Panc1 (cell line): ENCODE data around the gene SFI1. TPM values are rescaled to one million over a fixed set of nuclear protein-coding genes. Genes with fewer than 3 reads are reported as not detected.

ENCODE experiments used
- ATAC-seq: fragments of 200-7000 bp; cut with Tn5 transposase; 2 replicates; pipeline ENCODE4 v1.9.1; 2020; ENCODE audit warnings: mild to moderate bottlenecking, moderate library complexity
- BruUV-seq: library from RNA; stranded (reverse); fragments of 400-500 nt; replicated peaks from 2 replicates; lab custom pipeline; 2021; lab: Mats Ljungman, UMichigan
- CTCF ChIA-PET: fragments of 300-600 bp; sonication (Branson Sonifier 250); formaldehyde crosslinking; loops from one replicate; lab custom pipeline; 2022; ENCODE audit warnings: antibody characterized with exemption; lab: Charles Lee
- POLR2A ChIA-PET: fragments of 300-600 bp; sonication (Branson Sonifier 250); formaldehyde crosslinking; loops from one replicate; lab custom pipeline; 2022; ENCODE audit warnings: antibody characterized with exemption; lab: Charles Lee
- DNase-seq: peaks from one replicate; pipeline ENCODE4 v3.0.0-alpha.2; 2010; ENCODE audit warnings: low read depth, low spot score
- H3K27ac ChIP-seq: 2 replicates; pipeline ENCODE4 v1.5.1; 2011; ENCODE audit warnings: mild to moderate bottlenecking, low read length, inconsistent platforms
- H3K27me3 ChIP-seq: fragments of 200-500 bp; sonication (Bioruptor generic); 2 replicates; pipeline ENCODE4 v1.6.0; 2014; ENCODE audit warnings: low read length, inconsistent platforms; ENCODE audit not compliant: control insufficient read depth, insufficient read depth
- H3K36me3 ChIP-seq: fragments of 200-500 bp; sonication (Bioruptor generic); 2 replicates; pipeline ENCODE4 v1.5.1; 2014; ENCODE audit warnings: inconsistent platforms, mild to moderate bottlenecking, low read length, moderate library complexity; ENCODE audit not compliant: control insufficient read depth, insufficient read depth
- H3K4me1 ChIP-seq: 2 replicates; pipeline ENCODE4 v1.5.1; 2011; ENCODE audit warnings: inconsistent platforms, mild to moderate bottlenecking, low read length, moderate library complexity; ENCODE audit not compliant: control insufficient read depth, insufficient read depth
- H3K4me3 ChIP-seq, 2 experiments: 2 replicates each; pipeline ENCODE4 v1.5.1; 2011 to 2012; ENCODE audit warnings: low read depth in 2 of 2, low read length in 2 of 2, mild to moderate bottlenecking in 2 of 2, inconsistent platforms in 1 of 2, moderate library complexity in 1 of 2
- H3K9me3 ChIP-seq: fragments of 200-500 bp; sonication (Bioruptor generic); 2 replicates; pipeline ENCODE4 v1.5.1; 2014; ENCODE audit warnings: low read depth, mild to moderate bottlenecking, inconsistent platforms, low read length, moderate library complexity; ENCODE audit not compliant: control insufficient read depth, insufficient read depth
- CTCF ChIP-seq: fragments of 450-650 bp; IDR thresholded peaks from 2 replicates; pipeline ENCODE4 v1.5.1; 2017; ENCODE audit warnings: mild to moderate bottlenecking
- POLR2AphosphoS5 ChIP-seq: IDR thresholded peaks from 2 replicates; pipeline ENCODE4 v1.6.1; 2012; ENCODE audit warnings: mild to moderate bottlenecking, low read depth, low read length, moderate library complexity
- REST ChIP-seq, 2 experiments: IDR thresholded peaks; 2 replicates each; pipeline ENCODE4 v1.6.1; 2011 to 2012; ENCODE audit warnings: low read depth in 2 of 2, control low read depth in 1 of 2, low read length in 1 of 2, mild to moderate bottlenecking in 1 of 2, moderate library complexity in 1 of 2; ENCODE audit not compliant: insufficient read depth in 1 of 2
- SIN3A ChIP-seq: IDR thresholded peaks from 2 replicates; pipeline ENCODE4 v1.6.1; 2012; ENCODE audit warnings: low read depth, mild to moderate bottlenecking, low read length, moderate library complexity, borderline replicate concordance; ENCODE audit not compliant: insufficient read depth
- TCF7L2 ChIP-seq: IDR thresholded peaks from 2 replicates; pipeline ENCODE4 v1.6.1; 2011; ENCODE audit warnings: mild to moderate bottlenecking, low read depth, low read length, inconsistent platforms
- in situ Hi-C: cut with HindIII; loops from 2 replicates; pipeline ENCODE4 v1.10.0; 2016; ENCODE audit warnings: low sequenced_read_pairs, low pct_unique_long_range_greater_than_20kb
- intact Hi-C: fragments of 100-400 bp; cut with micrococcal nuclease; formaldehyde crosslinking; loops from one replicate; pipeline ENCODE4 v1.10.0; 2022; ENCODE audit not compliant: unreplicated experiment
- total RNA-seq: library from RNA; stranded (reverse); gene quantifications from one replicate; pipeline ENCODE4 v1.2.1, GENCODE V29; 2021; ENCODE audit not compliant: unreplicated experiment

Gene SFI1
- total RNA-seq, 1 experiment from 2014 or later = 29.9 TPM

- Histone ChIP-seq H3K9me3 (no peaks in the 10 kb centered on the region), H3K27me3 (no peaks in the 10 kb centered on the region), H3K36me3 (peaks cover 16% of the 10 kb centered on the region), H3K4me3 (no peak overlapping the region), H3K4me1 (no peaks in the 10 kb centered on the region), H3K27ac (no peak overlapping the region)
- ATAC-seq (peak; percentile 85), DNase-seq (peak; percentile 22)
- CTCF ChIA-PET = interaction anchor here (0.6 to 1.1 kb wide), 3 partner anchors 12 to 85 kb away, joined by 3 to 7 read pairs (median 5); no protein-coding TSS in a partner anchor
- BruUV-seq = no TSS peak
- POLR2A ChIA-PET = no interaction called here
- intact Hi-C loops = no loop called here
- in situ Hi-C loops = no loop called here
- TF ChIP-seq CTCF (peak; percentile 60), SIN3A (no peak), POLR2AphosphoS5 (no peak), TCF7L2 (no peak), REST (IDR thresholded peaks at IDR 0.05; ENCODE audit: insufficient read depth in 1 of 2, low read depth in 2 of 2, low read length in 1 of 2) (no peak)
Observed at GRCh38 chr22:31451709-31452571, 44.4 kb upstream of the SFI1 start.

GRCh38 chr22:31461699-31462098, 34.6 kb upstream of the SFI1 start:
- in situ Hi-C loops (no loop called here), intact Hi-C loops (no loop called here)
- no peak overlapping the region for H3K27ac ChIP-seq
- H3K9me3 ChIP-seq = no peaks in the 10 kb centered on the region
- no peak overlapping the region for H3K4me3 ChIP-seq
- ATAC-seq (no peak), DNase-seq (no peak)
- no peak for TF ChIP-seq CTCF
- TF ChIP-seq REST (IDR thresholded peaks at IDR 0.05; ENCODE audit: insufficient read depth in 1 of 2, low read depth in 2 of 2, low read length in 1 of 2) = no peak
- no peak for TF ChIP-seq SIN3A
- TF ChIP-seq TCF7L2 = no peak
- TF ChIP-seq POLR2AphosphoS5 = no peak
- POLR2A ChIA-PET = no interaction called here
- no peaks in the 10 kb centered on the region for H3K27me3 ChIP-seq
- H3K36me3 ChIP-seq = peaks cover 19% of the 10 kb centered on the region
- BruUV-seq = no TSS peak
- CTCF ChIA-PET = no interaction called here
- no peaks in the 10 kb centered on the region for H3K4me1 ChIP-seq
